HepG2 (cell line): ENCODE measurements around the gene WDR62. TPM values are rescaled to one million over a fixed set of nuclear protein-coding genes. Genes with fewer than 3 reads are reported as not detected.
A peak's percentile ranks its signal among the peaks of the same experiment; 100 is the strongest.

Experiments
- FOXO4 ChIP-seq: sonication (generic); formaldehyde crosslinking; conservative IDR thresholded peaks from 2 replicates; pipeline ENCODE4 v1.8.1; 2023; ENCODE audit warnings: missing genetic modification reagents
- GTF2F1 ChIP-seq: fragments of 150-350 bp; IDR thresholded peaks from 2 replicates; pipeline ENCODE4 v1.6.1; 2014; ENCODE audit warnings: low read length
- MXI1 ChIP-seq: IDR thresholded peaks from 3 replicates; pipeline ENCODE4 v1.6.1; 2012; ENCODE audit warnings: low read depth, low read length, inconsistent platforms, borderline replicate concordance
- NR0B2 ChIP-seq: sonication (generic); formaldehyde crosslinking; IDR thresholded peaks from 2 replicates; pipeline ENCODE4 v1.4.0; 2020; ENCODE audit warnings: mild to moderate bottlenecking, missing genetic modification reagents
- PLSCR1 ChIP-seq: sonication (generic); formaldehyde crosslinking; IDR thresholded peaks from 2 replicates; pipeline ENCODE4 v1.5.0; 2020; ENCODE audit warnings: missing genetic modification reagents, mild to moderate bottlenecking, borderline replicate concordance
- SRF ChIP-seq: IDR thresholded peaks from 2 replicates; pipeline ENCODE4 v1.6.1; 2011; ENCODE audit warnings: mild to moderate bottlenecking, low read depth, low read length, moderate library complexity
- TBX3 ChIP-seq: fragments of 450-650 bp; IDR thresholded peaks from 2 replicates; pipeline ENCODE4 v1.6.1; 2017; ENCODE audit warnings: antibody characterized with exemption, mild to moderate bottlenecking, inconsistent platforms, borderline replicate concordance
- ZGPAT ChIP-seq: IDR thresholded peaks from 2 replicates; pipeline ENCODE4 v1.6.1; 2016; ENCODE audit warnings: mild to moderate bottlenecking
- ZHX1 ChIP-seq: sonication (generic); formaldehyde crosslinking; IDR thresholded peaks from 2 replicates; pipeline ENCODE4 v1.8.1; 2022; ENCODE audit warnings: low read depth, mild to moderate bottlenecking, missing genetic modification reagents
- ZNF232 ChIP-seq: sonication (generic); formaldehyde crosslinking; IDR thresholded peaks from 2 replicates; pipeline ENCODE4 v1.4.0; 2020; ENCODE audit warnings: missing genetic modification reagents, borderline replicate concordance
- ZNF609 ChIP-seq: sonication (generic); formaldehyde crosslinking; IDR thresholded peaks from 2 replicates; pipeline ENCODE4 v1.4.0; 2020; ENCODE audit warnings: mild to moderate bottlenecking, missing genetic modification reagents, borderline replicate concordance
- ZNF670 ChIP-seq: sonication (generic); formaldehyde crosslinking; IDR thresholded peaks from 2 replicates; pipeline ENCODE4 v1.8.0; 2022; ENCODE audit warnings: mild to moderate bottlenecking, missing genetic modification reagents, borderline replicate concordance
- polyA plus RNA-seq, 8 experiments: library from polyadenylated mRNA; depleted of rRNA in 3 of 8; stranded (reverse) in 7 of 8; unstranded in 1 of 8; fragments of >200 nt; fragmentation: Illumina TruSeq in 4 of 8; extraction: Trizol in 4 of 8; gene quantifications; 2 replicates each; pipeline versions ENCODE4 v1.2.1 to v1.2.3, GENCODE V29; 2011 to 2016; ENCODE audit warnings: low read depth in 4 of 8, missing spikeins in 1 of 8, mixed read lengths in 1 of 8; ENCODE audit not compliant: insufficient read depth in 1 of 8
- total RNA-seq, 5 experiments: library from RNA; depleted of rRNA; stranded (reverse); fragments of >200 nt; fragmentation: Illumina TruSeq; extraction: Trizol; gene quantifications; 2 replicates each; pipeline ENCODE4 v1.2.3, GENCODE V29; 2016; ENCODE audit warnings: low read depth in 1 of 5

The WDR62 gene
- total and polyA plus RNA-seq, 2 of the 13 experiments (the other 11 are each of a cell fraction or from before 2014, with no cell fraction given), result 5.8 to 12.5 TPM

GRCh38 chr19:36058481-36059179 lies 3.9 kb downstream of the WDR62 start (continued):
- TF ChIP-seq ZNF609 (CRISPR knock-in tag) (no peak), GTF2F1 (no peak), NR0B2 (CRISPR knock-in tag) (no peak), ZNF670 (no peak), MXI1 (0 out of 3 replicates have a peak, but pooled peaks have one; percentile 22), FOXO4 (no peak), PLSCR1 (no peak), ZGPAT (CRISPR knock-in tag) (peak; percentile 63; the same call in 1 of the 2 replicates), ZHX1 (CRISPR knock-in tag) (no peak), TBX3 (no peak), ZNF232 (CRISPR knock-in tag) (no peak), SRF (no peak)
